HepG2 (cell line): ENCODE measurements around the gene CYB561. TPM values are rescaled to one million over a fixed set of nuclear protein-coding genes. Genes with fewer than 3 reads are reported as not detected.

Source experiments
- ATAC-seq: fragments of 200-7000 bp; cut with Tn5 transposase; 3 replicates; pipeline ENCODE4 v1.9.1; 2020; ENCODE audit warnings: mild to moderate bottlenecking, moderate library complexity
- BruUV-seq: library from RNA; stranded (reverse); fragments of 400-500 nt; replicated peaks from 2 replicates; lab custom pipeline; 2021; lab: Mats Ljungman, UMichigan
- CTCF ChIA-PET: fragments of 300-600 bp; formaldehyde crosslinking; extraction: SDS; loops from one replicate; lab custom pipeline; 2021; ENCODE audit warnings: low total read pairs, inconsistent platforms, low intra/inter-chr PET ratio; lab: Yijun Ruan, JAX
- POLR2A ChIA-PET: fragments of 350-600 bp; sonication (Branson Sonifier 250); formaldehyde crosslinking; loops from one replicate; lab custom pipeline; 2020; ENCODE audit warnings: antibody characterized with exemption, inconsistent platforms; lab: Yijun Ruan, JAX
- DNase-seq: peaks from one replicate; pipeline ENCODE4 v3.0.0-alpha.2; 2015; ENCODE audit warnings: low spot score
- FAIRE-seq: peaks from 3 replicates; lab custom pipeline; 2011; peaks lifted over from hg19 to GRCh38; lab: Jason Lieb, UNC
- H2AFZ ChIP-seq: one replicate; pipeline ENCODE4 v1.6.1; 2011; ENCODE audit warnings: low read length, inconsistent platforms
- H3K27ac ChIP-seq: fragments of 300-600 bp; 3 replicates; pipeline ENCODE4 v1.8.0; 2011; ENCODE audit warnings: mixed run types, mild to moderate bottlenecking, mixed read lengths, low read length, inconsistent platforms; ENCODE audit not compliant: insufficient read depth; ENCODE audit errors: extremely low read length
- H3K27me3 ChIP-seq, 2 experiments: fragments of 200-600 bp in 1 of 2; 2 replicates in 1 of 2; 3 replicates in 1 of 2; pipeline versions ENCODE4 v1.6.0 to v1.8.0; 2011; ENCODE audit warnings: low read length in 2 of 2, mild to moderate bottlenecking in 2 of 2, moderate library complexity in 2 of 2, inconsistent platforms in 1 of 2; ENCODE audit not compliant: insufficient read depth in 2 of 2, control insufficient read depth in 1 of 2
- H3K36me3 ChIP-seq, 2 experiments: fragments of 200-600 bp in 1 of 2; replicated peaks in 1 of 2; 2 replicates in 1 of 2; 3 replicates in 1 of 2; pipeline versions ENCODE4 v1.5.1 to v1.8.0; 2011; ENCODE audit warnings: low read length in 2 of 2, inconsistent platforms in 1 of 2; ENCODE audit not compliant: insufficient read depth in 2 of 2, control insufficient read depth in 1 of 2
- H3K4me1 ChIP-seq: 2 replicates; pipeline ENCODE4 v1.5.1; 2012; ENCODE audit warnings: low read length, inconsistent platforms; ENCODE audit not compliant: insufficient read depth
- H3K4me2 ChIP-seq: 2 replicates; pipeline ENCODE4 v1.6.0; 2011; ENCODE audit warnings: low read depth, low read length, inconsistent platforms
- H3K4me3 ChIP-seq, 3 experiments: fragments of 200-600 bp in 1 of 3; sonication (generic), shearing (Covaris generic) in 1 of 3; replicated peaks in 1 of 3; 2 replicates each; pipeline ENCODE4 v1.5.1; 2011 to 2016; ENCODE audit warnings: low read length in 3 of 3, inconsistent platforms in 2 of 3, low read depth in 2 of 3, mild to moderate bottlenecking in 2 of 3, control low read depth in 1 of 3, mixed read lengths in 1 of 3; ENCODE audit not compliant: insufficient read depth in 1 of 3
- H3K79me2 ChIP-seq: one replicate; pipeline ENCODE4 v1.6.1; 2011; ENCODE audit warnings: low read length, inconsistent platforms; ENCODE audit not compliant: insufficient read depth
- H3K9ac ChIP-seq: 2 replicates; pipeline ENCODE4 v1.6.0; 2011; ENCODE audit warnings: mild to moderate bottlenecking, low read depth, low read length, inconsistent platforms; ENCODE audit not compliant: insufficient read depth
- H3K9me3 ChIP-seq: 2 replicates; pipeline ENCODE4 v1.5.1; 2012; ENCODE audit warnings: mild to moderate bottlenecking, low read length
- H4K20me1 ChIP-seq: 2 replicates; pipeline ENCODE4 v1.6.0; 2011; ENCODE audit warnings: inconsistent platforms, mild to moderate bottlenecking, low read length, moderate library complexity; ENCODE audit not compliant: insufficient read depth
- CREB3 ChIP-seq: sonication (generic); formaldehyde crosslinking; IDR thresholded peaks from 2 replicates; pipeline ENCODE4 v1.5.0; 2020; ENCODE audit warnings: missing genetic modification reagents
- ZFP91 ChIP-seq: sonication (generic); formaldehyde crosslinking; IDR thresholded peaks from 2 replicates; pipeline ENCODE4 v1.9.0; 2022; ENCODE audit warnings: missing genetic modification reagents, mild to moderate bottlenecking, borderline replicate concordance
- ZMAT3 ChIP-seq: sonication (generic); formaldehyde crosslinking; conservative IDR thresholded peaks from 2 replicates; pipeline ENCODE4 v1.7.0; 2021; ENCODE audit warnings: missing genetic modification reagents
- ZNF101 ChIP-seq: sonication (generic); formaldehyde crosslinking; IDR thresholded peaks from 2 replicates; pipeline ENCODE4 v1.4.0; 2020; ENCODE audit warnings: mild to moderate bottlenecking, low read depth, missing genetic modification reagents, borderline replicate concordance
- ZNF776 ChIP-seq: sonication (generic); formaldehyde crosslinking; IDR thresholded peaks from 2 replicates; pipeline ENCODE4 v1.4.0; 2020; ENCODE audit warnings: mild to moderate bottlenecking, missing genetic modification reagents
- WGBS: methylation state at CpG from one replicate; pipeline ENCODE4 v1.1.6; 2017; ENCODE audit warnings: low lambda C conversion rate; 5-methylcytosine and 5-hydroxymethylcytosine counted together
- in situ Hi-C: cut with HindIII; loops from 2 replicates; pipeline ENCODE4 v1.10.0; 2017; ENCODE audit warnings: low pct_unique_long_range_greater_than_20kb; ENCODE audit not compliant: extremely low pct_ligation_motif_present
- intact Hi-C: fragments of 100-400 bp; cut with micrococcal nuclease; formaldehyde crosslinking; loops from one replicate; pipeline ENCODE4 v1.10.0; 2022; ENCODE audit not compliant: unreplicated experiment
- polyA plus RNA-seq, 8 experiments: library from polyadenylated mRNA; depleted of rRNA in 3 of 8; stranded (reverse) in 7 of 8; unstranded in 1 of 8; fragments of >200 nt; fragmentation: Illumina TruSeq in 4 of 8; extraction: Trizol in 4 of 8; gene quantifications; 2 replicates each; pipeline versions ENCODE4 v1.2.1 to v1.2.3, GENCODE V29; 2011 to 2016; ENCODE audit warnings: low read depth in 4 of 8, missing spikeins in 1 of 8, mixed read lengths in 1 of 8; ENCODE audit not compliant: insufficient read depth in 1 of 8
- total RNA-seq, 5 experiments: library from RNA; depleted of rRNA; stranded (reverse); fragments of >200 nt; fragmentation: Illumina TruSeq; extraction: Trizol; gene quantifications; 2 replicates each; pipeline ENCODE4 v1.2.3, GENCODE V29; 2016; ENCODE audit warnings: low read depth in 1 of 5
- TF ChIP-seq, protein P1 (sequence below): sonication (generic); formaldehyde crosslinking; IDR thresholded peaks from 2 replicates; pipeline ENCODE4 v1.5.0; 2020; ENCODE audit warnings: mild to moderate bottlenecking, missing genetic modification reagents, moderate library complexity
- TF ChIP-seq, protein P2 (sequence below): sonication (generic); formaldehyde crosslinking; IDR thresholded peaks from 2 replicates; pipeline ENCODE4 v1.8.0; 2022; ENCODE audit warnings: mild to moderate bottlenecking, missing genetic modification reagents, moderate library complexity
- TF ChIP-seq, protein P3 (sequence below): sonication (generic); formaldehyde crosslinking; IDR thresholded peaks from 2 replicates; pipeline ENCODE4 v1.4.0; 2020; ENCODE audit warnings: missing genetic modification reagents, borderline replicate concordance
- TF ChIP-seq, protein P4 (sequence below): sonication (generic); formaldehyde crosslinking; IDR thresholded peaks from 2 replicates; pipeline ENCODE4 v1.4.0; 2020; ENCODE audit warnings: missing genetic modification reagents, low read depth, mild to moderate bottlenecking, borderline replicate concordance

CYB561 gene
- total and polyA plus RNA-seq, 2 of the 13 experiments (the other 11 are each of a cell fraction or from before 2014, with no cell fraction given) = 1.5 to 6.7 TPM

- ATAC-seq (peak; percentile 11), FAIRE-seq (no peak), DNase-seq (no peak)
- H3K4me2 ChIP-seq = no peak overlapping the region
- POLR2A ChIA-PET = interaction anchor here (1.1 to 1.3 kb wide), 2 partner anchors 61 to 186 kb away, joined by 3 read pairs; partner anchors contain the start of gene MAP3K3
- intact Hi-C loops (no loop called here), in situ Hi-C loops (no loop called here)
- H3K4me1 ChIP-seq = peaks cover 55% of the 10 kb centered on the region
- no peak overlapping the region for H3K9ac ChIP-seq
- H3K36me3 ChIP-seq = no peaks in the 10 kb centered on the region
- CTCF ChIA-PET = interaction anchor here (1.1 kb wide), 1 partner anchor 43 kb away, joined by 5 read pairs; no protein-coding TSS in a partner anchor
- H4K20me1 ChIP-seq = no peaks in the 10 kb centered on the region
- no peak overlapping the region for H3K4me3 ChIP-seq
- H3K9me3 ChIP-seq = no peaks in the 10 kb centered on the region
- WGBS = 51% methylated on average over 20 of the region's 29 CpGs
- no peak overlapping the region for H2AFZ ChIP-seq
- BruUV-seq = no TSS peak
- no peaks in the 10 kb centered on the region for H3K79me2 ChIP-seq
- peaks cover 0 to 12% of the 10 kb centered on the region in 2 experiments; a peak in 1 of 5 replicates for H3K27me3 ChIP-seq
- H3K27ac ChIP-seq = no peak overlapping the region
- TF ChIP-seq, protein P1, sequence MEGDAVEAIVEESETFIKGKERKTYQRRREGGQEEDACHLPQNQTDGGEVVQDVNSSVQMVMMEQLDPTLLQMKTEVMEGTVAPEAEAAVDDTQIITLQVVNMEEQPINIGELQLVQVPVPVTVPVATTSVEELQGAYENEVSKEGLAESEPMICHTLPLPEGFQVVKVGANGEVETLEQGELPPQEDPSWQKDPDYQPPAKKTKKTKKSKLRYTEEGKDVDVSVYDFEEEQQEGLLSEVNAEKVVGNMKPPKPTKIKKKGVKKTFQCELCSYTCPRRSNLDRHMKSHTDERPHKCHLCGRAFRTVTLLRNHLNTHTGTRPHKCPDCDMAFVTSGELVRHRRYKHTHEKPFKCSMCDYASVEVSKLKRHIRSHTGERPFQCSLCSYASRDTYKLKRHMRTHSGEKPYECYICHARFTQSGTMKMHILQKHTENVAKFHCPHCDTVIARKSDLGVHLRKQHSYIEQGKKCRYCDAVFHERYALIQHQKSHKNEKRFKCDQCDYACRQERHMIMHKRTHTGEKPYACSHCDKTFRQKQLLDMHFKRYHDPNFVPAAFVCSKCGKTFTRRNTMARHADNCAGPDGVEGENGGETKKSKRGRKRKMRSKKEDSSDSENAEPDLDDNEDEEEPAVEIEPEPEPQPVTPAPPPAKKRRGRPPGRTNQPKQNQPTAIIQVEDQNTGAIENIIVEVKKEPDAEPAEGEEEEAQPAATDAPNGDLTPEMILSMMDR (CRISPR knock-in tag) = peak; percentile 47
- TF ChIP-seq ZNF776 (CRISPR knock-in tag) (peak; percentile 32; the same call in 1 of the 2 replicates), CREB3 (no peak), ZFP91 (CRISPR knock-in tag) (0 out of 2 replicates have a peak, but pooled peaks have one; percentile 27), ZMAT3 (CRISPR knock-in tag) (no peak), ZNF101 (no peak)
- TF ChIP-seq, protein P2, sequence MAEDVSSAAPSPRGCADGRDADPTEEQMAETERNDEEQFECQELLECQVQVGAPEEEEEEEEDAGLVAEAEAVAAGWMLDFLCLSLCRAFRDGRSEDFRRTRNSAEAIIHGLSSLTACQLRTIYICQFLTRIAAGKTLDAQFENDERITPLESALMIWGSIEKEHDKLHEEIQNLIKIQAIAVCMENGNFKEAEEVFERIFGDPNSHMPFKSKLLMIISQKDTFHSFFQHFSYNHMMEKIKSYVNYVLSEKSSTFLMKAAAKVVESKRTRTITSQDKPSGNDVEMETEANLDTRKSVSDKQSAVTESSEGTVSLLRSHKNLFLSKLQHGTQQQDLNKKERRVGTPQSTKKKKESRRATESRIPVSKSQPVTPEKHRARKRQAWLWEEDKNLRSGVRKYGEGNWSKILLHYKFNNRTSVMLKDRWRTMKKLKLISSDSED (CRISPR knock-in tag) = 0 out of 2 replicates have a peak, but pooled peaks have one; percentile 72
- TF ChIP-seq, protein P3, sequence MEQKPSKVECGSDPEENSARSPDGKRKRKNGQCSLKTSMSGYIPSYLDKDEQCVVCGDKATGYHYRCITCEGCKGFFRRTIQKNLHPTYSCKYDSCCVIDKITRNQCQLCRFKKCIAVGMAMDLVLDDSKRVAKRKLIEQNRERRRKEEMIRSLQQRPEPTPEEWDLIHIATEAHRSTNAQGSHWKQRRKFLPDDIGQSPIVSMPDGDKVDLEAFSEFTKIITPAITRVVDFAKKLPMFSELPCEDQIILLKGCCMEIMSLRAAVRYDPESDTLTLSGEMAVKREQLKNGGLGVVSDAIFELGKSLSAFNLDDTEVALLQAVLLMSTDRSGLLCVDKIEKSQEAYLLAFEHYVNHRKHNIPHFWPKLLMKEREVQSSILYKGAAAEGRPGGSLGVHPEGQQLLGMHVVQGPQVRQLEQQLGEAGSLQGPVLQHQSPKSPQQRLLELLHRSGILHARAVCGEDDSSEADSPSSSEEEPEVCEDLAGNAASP (CRISPR knock-in tag) = peak; percentile 76; the same call in 1 of the 2 replicates
- TF ChIP-seq, protein P4, sequence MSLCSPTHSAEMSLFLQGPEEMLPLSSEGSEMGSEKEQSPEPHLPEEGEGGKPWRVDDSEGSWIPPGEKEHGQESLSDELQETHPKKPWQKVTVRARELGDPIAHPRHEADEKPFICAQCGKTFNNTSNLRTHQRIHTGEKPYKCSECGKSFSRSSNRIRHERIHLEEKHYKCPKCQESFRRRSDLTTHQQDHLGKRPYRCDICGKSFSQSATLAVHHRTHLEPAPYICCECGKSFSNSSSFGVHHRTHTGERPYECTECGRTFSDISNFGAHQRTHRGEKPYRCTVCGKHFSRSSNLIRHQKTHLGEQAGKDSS (CRISPR knock-in tag) = 0 out of 2 replicates have a peak, but pooled peaks have one; percentile 1
Measured at GRCh38 chr17:63435681-63436522, 10.2 kb downstream of the CYB561 start.
